NK-92 (cell line): ENCODE results near the gene MEX3D.
"Not testable (repeated sequence)": the region's sequence is repeated elsewhere in the genome, so short reads cannot be mapped to it uniquely, and the experiment has no call there.

Experiments
- DNase-seq: peaks from one replicate; lab custom pipeline; 2025; ENCODE audit not compliant: unreplicated experiment; lab: John Stamatoyannopoulos, UW

MEX3D gene

GRCh38 chr19:1540365-1540925, 27.7 kb downstream of the MEX3D start:
- no peak for DNase-seq

- not testable (repeated sequence) for DNase-seq
Observed at GRCh38 chr19:1539749-1540148, 28.4 kb downstream of the MEX3D start.

GRCh38 chr19:1538978-1539377, 29.1 kb downstream of the MEX3D start:
- no peak for DNase-seq

GRCh38 chr19:1535699-1536098, 32.4 kb downstream of the MEX3D start:
- DNase-seq: not testable (repeated sequence)

- DNase-seq: no peak
Observed at GRCh38 chr19:1534972-1535371, 33.2 kb downstream of the MEX3D start.

GRCh38 chr19:1533510-1534150, 34.5 kb downstream of the MEX3D start:
- DNase-seq: no peak

- no peak for DNase-seq
Observed at GRCh38 chr19:1532003-1532402, 36.1 kb downstream of the MEX3D start.

- no peak for DNase-seq
Observed at GRCh38 chr19:1531587-1531986, 36.5 kb downstream of the MEX3D start.

- DNase-seq: not testable (repeated sequence)
Observed at GRCh38 chr19:1530856-1531255, 37.3 kb downstream of the MEX3D start.

- DNase-seq: no peak
Observed at GRCh38 chr19:1529430-1529816, 38.7 kb downstream of the MEX3D start.

- no peak for DNase-seq
Observed at GRCh38 chr19:1528596-1529429, 39.3 kb downstream of the MEX3D start.

GRCh38 chr19:1527650-1528309, 40.3 kb downstream of the MEX3D start:
- DNase-seq: no peak

- DNase-seq: no peak
Observed at GRCh38 chr19:1526979-1527649, 41.0 kb downstream of the MEX3D start.

GRCh38 chr19:1526066-1526778, 41.9 kb downstream of the MEX3D start:
- DNase-seq: no peak

- DNase-seq: no peak
Observed at GRCh38 chr19:1525343-1525742, 42.8 kb downstream of the MEX3D start.

- DNase-seq: no peak
Observed at GRCh38 chr19:1524972-1525325, 43.2 kb downstream of the MEX3D start.

GRCh38 chr19:1524287-1524971, 43.7 kb downstream of the MEX3D start:
- DNase-seq: no peak

GRCh38 chr19:1523412-1524286, 44.5 kb downstream of the MEX3D start, which contains the start of gene PLK5:
PLK5 (plus strand) TSS chr19:1524077; CDS start chr19:1526997, 2,920 bp downstream.
- DNase-seq: no peak

GRCh38 chr19:1522838-1523237, 45.3 kb downstream of the MEX3D start:
- DNase-seq: no peak
